ENCODE data around the gene TBC1D17. TPM values are rescaled to one million over a fixed set of nuclear protein-coding genes. Genes with fewer than 3 reads are reported as not detected.

The TBC1D17 gene
- total RNA-seq, 2 donors from 2014 or later, result 20.4 to 27.5 TPM

DNA sequence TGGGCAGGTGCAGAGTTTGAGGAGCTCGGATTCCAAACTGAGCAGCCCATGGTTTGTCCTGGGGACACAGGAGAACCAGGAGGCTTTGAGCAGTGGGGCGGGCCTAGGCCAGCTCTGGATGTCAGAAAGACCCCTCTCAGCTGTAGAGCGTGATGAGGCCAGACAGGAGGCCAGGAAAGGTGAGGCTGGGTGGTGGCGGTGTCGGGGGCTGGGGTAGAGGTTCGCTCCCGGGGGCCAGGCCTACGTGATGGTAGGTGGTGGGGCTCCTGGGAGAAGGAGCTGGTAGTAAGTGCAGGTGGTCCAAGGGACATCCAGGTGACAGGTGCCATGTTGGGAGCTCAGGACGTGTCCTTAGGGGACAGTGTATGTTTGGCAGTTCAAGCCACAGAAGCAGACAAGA, 40.1 kb upstream of the TBC1D17 start:
- no peaks in the 10 kb centered on the region for H3K9me3 ChIP-seq
- no peak for DNase-seq (ENCODE audit: low spot score)
- H3K4me3 ChIP-seq, result no peak overlapping the region
- H3K27me3 ChIP-seq, result no peaks in the 10 kb centered on the region
- no peak for TF ChIP-seq CTCF (IDR thresholded peaks at IDR 0.05)
- H3K4me1 ChIP-seq, result no peaks in the 10 kb centered on the region
- H3K36me3 ChIP-seq, result peaks cover 44% of the 10 kb centered on the region
- H3K27ac ChIP-seq, result no peak overlapping the region

DNA sequence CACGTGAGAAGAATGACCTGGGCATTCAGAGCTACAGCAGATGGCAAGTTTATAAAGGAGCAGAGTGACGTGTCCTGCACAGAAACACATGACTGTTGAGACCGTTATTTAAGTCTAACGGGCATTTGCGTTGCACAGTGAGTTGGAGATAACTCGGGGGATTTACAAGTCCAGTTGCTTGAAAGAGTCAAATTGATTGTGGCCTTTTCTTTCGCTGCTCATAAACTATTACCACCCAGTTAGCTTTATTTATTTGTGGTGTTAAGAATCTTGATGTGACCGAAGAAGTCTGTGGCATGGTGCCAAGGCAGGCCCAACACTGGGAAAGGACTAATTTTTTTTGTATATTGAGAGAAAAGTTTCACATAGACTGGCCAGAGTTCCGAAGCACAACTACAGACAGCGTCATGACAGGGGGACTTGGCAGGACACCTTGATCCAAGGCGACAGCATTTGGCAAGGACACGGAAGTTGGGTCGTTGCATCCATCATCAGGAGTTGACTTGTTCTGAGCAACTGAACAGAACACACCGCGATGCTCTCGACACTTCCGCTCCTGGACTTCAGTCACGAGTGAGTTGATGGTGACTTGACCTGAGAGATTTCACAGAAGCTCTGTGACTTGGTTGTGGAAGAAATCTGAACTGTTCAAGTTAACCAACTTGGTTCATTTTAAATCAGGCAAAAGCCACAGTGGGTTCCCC, 38.5 kb upstream of the TBC1D17 start:
- no peak for TF ChIP-seq CTCF (IDR thresholded peaks at IDR 0.05)
- Histone ChIP-seq H3K27me3 (no peaks in the 10 kb centered on the region), H3K4me3 (no peak overlapping the region), H3K36me3 (peaks cover 28% of the 10 kb centered on the region), H3K9me3 (no peaks in the 10 kb centered on the region), H3K27ac (peak overlapping the region; percentile 55 to 65), H3K4me1 (no peaks in the 10 kb centered on the region)
- no peak for DNase-seq (ENCODE audit: low spot score)

GRCh38 chr19:49839713-49840112, 37.8 kb upstream of the TBC1D17 start:
- DNase-seq (ENCODE audit: low spot score), result no peak
- TF ChIP-seq CTCF (IDR thresholded peaks at IDR 0.05), result no peak
- Histone ChIP-seq H3K27me3 (no peaks in the 10 kb centered on the region), H3K27ac (peak overlapping the region; percentile 55 to 65), H3K4me3 (no peak overlapping the region), H3K36me3 (peaks cover 21% of the 10 kb centered on the region), H3K4me1 (no peaks in the 10 kb centered on the region), H3K9me3 (no peaks in the 10 kb centered on the region)

DNA sequence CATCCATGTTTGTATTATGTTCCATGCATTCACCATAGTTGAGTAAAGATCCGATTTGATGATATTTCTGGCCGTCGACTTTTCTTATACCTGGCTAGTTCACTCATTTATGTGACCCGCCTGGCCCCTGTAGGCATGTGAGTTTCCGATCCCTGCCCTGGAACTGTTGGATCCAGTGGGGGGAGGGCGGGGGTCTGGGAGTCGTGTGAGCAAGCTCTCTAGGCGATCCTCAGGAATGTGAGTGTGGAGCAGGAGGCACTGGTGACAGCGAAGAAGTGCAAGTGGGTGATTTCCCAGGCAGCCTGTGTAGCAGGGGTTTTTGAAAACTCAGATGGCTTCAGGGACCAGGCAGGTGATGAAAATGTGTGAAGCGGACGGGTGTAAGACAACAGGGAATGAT, 37.2 kb upstream of the TBC1D17 start:
- H3K4me3 ChIP-seq, result no peak overlapping the region
- H3K27me3 ChIP-seq, result no peaks in the 10 kb centered on the region
- H3K9me3 ChIP-seq, result no peaks in the 10 kb centered on the region
- no peak for DNase-seq (ENCODE audit: low spot score)
- H3K27ac ChIP-seq, result no peak overlapping the region
- peaks cover 15% of the 10 kb centered on the region for H3K36me3 ChIP-seq
- TF ChIP-seq CTCF (IDR thresholded peaks at IDR 0.05), result no peak
- H3K4me1 ChIP-seq, result no peaks in the 10 kb centered on the region

GRCh38 chr19:49840736-49841249, 36.7 kb upstream of the TBC1D17 start:
- TF ChIP-seq CTCF (IDR thresholded peaks at IDR 0.05), result no peak
- H3K4me3 ChIP-seq, result no peak overlapping the region
- no peaks in the 10 kb centered on the region for H3K27me3 ChIP-seq
- no peak overlapping the region for H3K27ac ChIP-seq
- H3K9me3 ChIP-seq, result no peaks in the 10 kb centered on the region
- H3K4me1 ChIP-seq, result no peaks in the 10 kb centered on the region
- peaks cover 10% of the 10 kb centered on the region for H3K36me3 ChIP-seq
- no peak for DNase-seq (ENCODE audit: low spot score)

DNA sequence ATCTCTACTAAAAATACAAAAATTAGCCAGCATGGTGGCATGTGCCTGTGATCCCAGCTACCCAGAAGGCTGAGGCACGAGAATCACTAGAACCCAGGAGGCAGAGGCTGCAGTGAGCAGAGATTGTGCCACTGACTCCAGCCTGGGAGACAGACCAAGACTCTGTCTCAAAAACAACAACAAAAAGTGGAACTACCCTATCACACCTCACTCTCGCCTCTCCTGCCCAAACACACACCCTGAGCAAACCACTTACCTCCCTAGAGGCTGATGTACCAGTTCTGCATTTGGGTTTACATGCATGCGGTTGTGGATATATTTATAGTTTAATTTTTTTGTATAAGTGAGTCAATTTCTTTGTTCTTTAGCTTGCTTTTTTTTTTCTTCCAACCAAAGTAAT, 34.2 kb upstream of the TBC1D17 start:
- Histone ChIP-seq H3K36me3 (no peaks in the 10 kb centered on the region), H3K27me3 (no peaks in the 10 kb centered on the region), H3K27ac (no peak overlapping the region), H3K4me1 (no peaks in the 10 kb centered on the region), H3K9me3 (no peaks in the 10 kb centered on the region), H3K4me3 (no peak overlapping the region)
- no peak for DNase-seq (ENCODE audit: low spot score)
- no peak for TF ChIP-seq CTCF (IDR thresholded peaks at IDR 0.05)

Measured in right atrium auricular region (tissue), 2 donors.